OCI-LY7 (cell line): ENCODE results near the gene CA10. TPM values are rescaled to one million over a fixed set of nuclear protein-coding genes. Genes with fewer than 3 reads are reported as not detected.

Experiments used
- BruUV-seq: library from RNA; stranded (reverse); fragments of 400-500 nt; replicated peaks from 2 replicates; lab custom pipeline; 2021; lab: Mats Ljungman, UMichigan
- CTCF ChIA-PET: fragments of 300-600 bp; sonication (Branson Sonifier 250); formaldehyde crosslinking; loops from one replicate; lab custom pipeline; 2022; ENCODE audit warnings: antibody characterized with exemption; ENCODE audit not compliant: unreplicated experiment; lab: Charles Lee
- POLR2A ChIA-PET: fragments of 300-600 bp; sonication (Branson Sonifier 250); formaldehyde crosslinking; loops from one replicate; lab custom pipeline; 2022; ENCODE audit warnings: antibody characterized with exemption; lab: Charles Lee
- DNase-seq: peaks from one replicate; pipeline ENCODE4 v3.0.0-alpha.2; 2015; ENCODE audit warnings: low spot score
- H2AFZ ChIP-seq: fragments of 200-600 bp; sonication (generic), shearing (Covaris generic); 2 replicates; pipeline ENCODE4 v1.6.1; 2014; ENCODE audit warnings: mild to moderate bottlenecking, antibody characterized with exemption, low read length, moderate library complexity
- H3K27ac ChIP-seq: fragments of 200-600 bp; sonication (generic); 2 replicates; pipeline ENCODE4 v1.5.1; 2014; ENCODE audit warnings: mixed run types, low read depth, mild to moderate bottlenecking, moderate library complexity, low read length, inconsistent platforms; ENCODE audit not compliant: poor library complexity, severe bottlenecking
- H3K36me3 ChIP-seq: fragments of 200-600 bp; sonication (generic); 2 replicates; pipeline ENCODE4 v1.6.1; 2014; ENCODE audit warnings: mild to moderate bottlenecking, antibody characterized with exemption, low read length, moderate library complexity, mixed read lengths; ENCODE audit not compliant: insufficient read depth
- H3K4me1 ChIP-seq: fragments of 200-600 bp; sonication (generic); 2 replicates; pipeline ENCODE4 v1.5.1; 2014; ENCODE audit warnings: mild to moderate bottlenecking, low read length; ENCODE audit not compliant: insufficient read depth, poor library complexity, severe bottlenecking
- H3K4me2 ChIP-seq: fragments of 200-600 bp; sonication (generic); 2 replicates; pipeline ENCODE4 v1.6.1; 2014; ENCODE audit warnings: mild to moderate bottlenecking, low read length
- H3K4me3 ChIP-seq: fragments of 200-600 bp; sonication (generic); 2 replicates; pipeline ENCODE4 v1.5.1; 2014; ENCODE audit warnings: mild to moderate bottlenecking, low read depth, low read length; ENCODE audit not compliant: poor library complexity, severe bottlenecking
- H3K79me2 ChIP-seq: fragments of 200-600 bp; sonication (generic); 2 replicates; pipeline ENCODE4 v1.6.1; 2016; ENCODE audit warnings: low read depth, mild to moderate bottlenecking, low read length, moderate library complexity, mixed read lengths; ENCODE audit not compliant: insufficient read depth
- H3K9me2 ChIP-seq: fragments of 200-600 bp; sonication (generic); 2 replicates; pipeline ENCODE4 v1.6.1; 2016; ENCODE audit warnings: mild to moderate bottlenecking, low read length, mixed read lengths; ENCODE audit not compliant: insufficient read depth
- H3K9me3 ChIP-seq: fragments of 200-600 bp; sonication (generic); 2 replicates; pipeline ENCODE4 v1.6.1; 2014; ENCODE audit warnings: mild to moderate bottlenecking, mixed run types, low read length, mixed read lengths
- H4K20me1 ChIP-seq: fragments of 200-600 bp; sonication (generic); 2 replicates; pipeline ENCODE4 v1.6.1; 2014; ENCODE audit warnings: mild to moderate bottlenecking, antibody characterized with exemption, low read length, moderate library complexity, mixed read lengths; ENCODE audit not compliant: insufficient read depth
- EZH2phosphoT487 ChIP-seq: fragments of 200-600 bp; sonication (generic); IDR thresholded peaks from 2 replicates; pipeline ENCODE4 v1.6.1; 2018; ENCODE audit warnings: low read depth, borderline replicate concordance, mild to moderate bottlenecking, mixed run types, antibody characterized with exemption, low read length, moderate library complexity, mixed read lengths
- intact Hi-C: fragments of 100-400 bp; cut with micrococcal nuclease; formaldehyde crosslinking; loops from one replicate; pipeline ENCODE4 v1.10.0; 2022; ENCODE audit not compliant: unreplicated experiment
- total RNA-seq, 2 experiments: library from RNA; depleted of rRNA in 1 of 2; stranded (reverse); fragments of >200 nt in 1 of 2; shearing (Covaris generic) in 1 of 2; gene quantifications; 2 replicates each; pipeline ENCODE4 v1.2.3, GENCODE V29; 2014 to 2022
- TF ChIP-seq, protein P1 (sequence below): fragments of 200-600 bp; sonication (generic); conservative IDR thresholded peaks from 2 replicates; pipeline ENCODE4 v1.5.1; 2014; ENCODE audit warnings: mild to moderate bottlenecking, antibody characterized with exemption, low read length, moderate library complexity, mixed read lengths

CA10 gene
- total RNA-seq, 2 experiments from 2014 or later, result not detected

DNA sequence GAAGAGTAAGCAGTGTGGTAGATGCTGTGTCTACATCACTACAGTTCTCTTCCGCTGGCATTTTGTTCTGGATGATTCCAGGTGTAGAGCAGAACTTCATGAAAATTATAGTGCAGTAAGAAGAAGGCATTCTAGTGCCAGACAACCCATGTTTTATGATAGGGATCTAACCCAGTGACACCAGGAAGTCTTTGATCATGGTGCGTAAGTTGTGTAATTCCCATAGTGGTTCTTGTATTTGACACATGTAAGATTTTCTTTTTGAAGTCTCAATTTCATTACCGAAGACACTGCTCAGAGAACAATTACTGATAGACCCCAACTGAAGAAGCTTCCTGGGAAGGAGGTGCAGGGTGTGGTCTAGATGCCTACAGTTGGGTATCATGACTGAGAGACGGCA lies 356.9 kb downstream of the CA10 start:
- H3K4me2 ChIP-seq, result no peak overlapping the region

DNA sequence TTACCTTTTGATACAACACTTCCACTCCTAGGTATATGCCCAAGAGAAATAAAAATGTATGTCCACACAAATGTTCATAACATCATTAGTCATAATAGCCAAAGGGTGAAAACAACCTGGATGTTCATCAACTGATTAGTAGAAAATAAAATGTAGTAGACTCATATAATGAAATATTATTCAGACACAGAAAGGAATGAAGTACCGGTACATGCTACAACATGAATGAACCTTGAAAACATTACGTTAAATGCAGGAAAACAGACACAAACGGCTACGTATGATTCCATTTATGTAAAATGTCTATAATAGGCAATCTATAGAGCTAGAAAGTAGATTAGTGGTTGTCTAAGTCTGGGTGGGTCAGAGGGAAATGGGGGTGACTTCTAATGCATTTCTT lies 358.5 kb downstream of the CA10 start:
- Histone ChIP-seq H3K79me2 (no peaks in the 10 kb centered on the region), H3K27ac (no peak overlapping the region), H3K9me3 (no peaks in the 10 kb centered on the region), H3K9me2 (no peaks in the 10 kb centered on the region), H3K4me3 (no peak overlapping the region), H3K4me1 (no peaks in the 10 kb centered on the region), H4K20me1 (no peaks in the 10 kb centered on the region), H3K4me2 (no peak overlapping the region), H2AFZ (no peak overlapping the region), H3K36me3 (no peaks in the 10 kb centered on the region)
- POLR2A ChIA-PET, result no interaction called here
- no peak for DNase-seq
- CTCF ChIA-PET, result no interaction called here
- no peak for TF ChIP-seq EZH2phosphoT487
- TF ChIP-seq, protein P1, sequence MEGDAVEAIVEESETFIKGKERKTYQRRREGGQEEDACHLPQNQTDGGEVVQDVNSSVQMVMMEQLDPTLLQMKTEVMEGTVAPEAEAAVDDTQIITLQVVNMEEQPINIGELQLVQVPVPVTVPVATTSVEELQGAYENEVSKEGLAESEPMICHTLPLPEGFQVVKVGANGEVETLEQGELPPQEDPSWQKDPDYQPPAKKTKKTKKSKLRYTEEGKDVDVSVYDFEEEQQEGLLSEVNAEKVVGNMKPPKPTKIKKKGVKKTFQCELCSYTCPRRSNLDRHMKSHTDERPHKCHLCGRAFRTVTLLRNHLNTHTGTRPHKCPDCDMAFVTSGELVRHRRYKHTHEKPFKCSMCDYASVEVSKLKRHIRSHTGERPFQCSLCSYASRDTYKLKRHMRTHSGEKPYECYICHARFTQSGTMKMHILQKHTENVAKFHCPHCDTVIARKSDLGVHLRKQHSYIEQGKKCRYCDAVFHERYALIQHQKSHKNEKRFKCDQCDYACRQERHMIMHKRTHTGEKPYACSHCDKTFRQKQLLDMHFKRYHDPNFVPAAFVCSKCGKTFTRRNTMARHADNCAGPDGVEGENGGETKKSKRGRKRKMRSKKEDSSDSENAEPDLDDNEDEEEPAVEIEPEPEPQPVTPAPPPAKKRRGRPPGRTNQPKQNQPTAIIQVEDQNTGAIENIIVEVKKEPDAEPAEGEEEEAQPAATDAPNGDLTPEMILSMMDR, result no peak
- intact Hi-C loops, result no loop called here
- BruUV-seq, result no TSS peak

More for the DNA sequence above, 356.9 kb downstream of the CA10 start:
- Histone ChIP-seq H3K9me2 (no peaks in the 10 kb centered on the region), H3K27ac (no peak overlapping the region), H3K79me2 (no peaks in the 10 kb centered on the region), H3K36me3 (no peaks in the 10 kb centered on the region), H3K4me3 (no peak overlapping the region), H3K4me1 (no peaks in the 10 kb centered on the region), H3K9me3 (no peaks in the 10 kb centered on the region), H4K20me1 (no peaks in the 10 kb centered on the region), H2AFZ (no peak overlapping the region)
- ChIA-PET CTCF (no interaction called here), POLR2A (interaction anchor here (0.7 kb wide), 1 partner anchor 1735 kb away, joined by 3 read pairs; no protein-coding TSS in a partner anchor)
- BruUV-seq, result no TSS peak
- intact Hi-C loops, result no loop called here
- no peak for DNase-seq
- TF ChIP-seq EZH2phosphoT487, result no peak
- TF ChIP-seq, protein P1, result no peak

DNA sequence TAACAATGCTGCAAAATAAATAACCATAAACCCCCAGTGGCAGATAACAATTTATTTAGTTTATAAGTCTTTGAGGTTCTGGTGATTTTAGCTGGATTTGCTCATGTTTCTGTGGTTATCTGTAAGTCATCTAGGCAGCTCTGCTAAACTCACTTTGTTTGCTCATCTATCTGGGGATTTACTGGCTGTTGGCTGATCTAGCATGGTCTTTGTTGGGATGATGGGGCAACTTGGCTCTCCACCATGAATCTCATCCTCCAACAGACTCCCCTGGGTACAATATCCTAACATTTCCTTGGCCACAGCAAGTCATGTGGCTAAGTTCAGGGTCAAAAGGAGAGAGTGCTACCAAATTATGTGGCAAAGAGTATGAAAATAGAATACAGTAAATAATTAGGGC lies 359.3 kb downstream of the CA10 start:
- Histone ChIP-seq H3K79me2 (no peaks in the 10 kb centered on the region), H3K4me1 (no peaks in the 10 kb centered on the region), H3K4me3 (no peak overlapping the region), H3K4me2 (no peak overlapping the region), H3K9me3 (no peaks in the 10 kb centered on the region), H2AFZ (no peak overlapping the region), H3K27ac (no peak overlapping the region), H4K20me1 (no peaks in the 10 kb centered on the region), H3K36me3 (no peaks in the 10 kb centered on the region), H3K9me2 (no peaks in the 10 kb centered on the region)
- no peak for TF ChIP-seq EZH2phosphoT487
- TF ChIP-seq, protein P1, result no peak
- intact Hi-C loops, result no loop called here
- ChIA-PET POLR2A (no interaction called here), CTCF (no interaction called here)
- no TSS peak for BruUV-seq
- DNase-seq, result no peak
